M059J (cell line): ENCODE measurements around the gene AUNIP. TPM values are rescaled to one million over a fixed set of nuclear protein-coding genes. Genes with fewer than 3 reads are reported as not detected.
A peak's percentile ranks its signal among the peaks of the same experiment; 100 is the strongest.
"Not testable (repeated sequence)": the region's sequence is repeated elsewhere in the genome, so short reads cannot be mapped to it uniquely, and the experiment has no call there.

Source experiments
- DNase-seq: peaks from one replicate; pipeline ENCODE4 v3.0.0-alpha.2; 2012; ENCODE audit warnings: low read depth
- total RNA-seq: library from RNA; depleted of rRNA; stranded (reverse); fragments of >200 nt; shearing (Covaris generic); gene quantifications from 2 replicates; pipeline ENCODE4 v1.2.3, GENCODE V29; 2014

AUNIP gene
- total RNA-seq, 1 experiment from 2014 or later = 9.1 TPM

GRCh38 chr1:25864434-25864833 lies 5.2 kb upstream of the AUNIP start:
- no peak for DNase-seq

- DNase-seq = no peak
These were observed 4.4 kb upstream of the AUNIP start for GRCh38 chr1:25863486-25864262.

- DNase-seq = no peak
These were observed 3.7 kb upstream of the AUNIP start for GRCh38 chr1:25862785-25863485.

DNA sequence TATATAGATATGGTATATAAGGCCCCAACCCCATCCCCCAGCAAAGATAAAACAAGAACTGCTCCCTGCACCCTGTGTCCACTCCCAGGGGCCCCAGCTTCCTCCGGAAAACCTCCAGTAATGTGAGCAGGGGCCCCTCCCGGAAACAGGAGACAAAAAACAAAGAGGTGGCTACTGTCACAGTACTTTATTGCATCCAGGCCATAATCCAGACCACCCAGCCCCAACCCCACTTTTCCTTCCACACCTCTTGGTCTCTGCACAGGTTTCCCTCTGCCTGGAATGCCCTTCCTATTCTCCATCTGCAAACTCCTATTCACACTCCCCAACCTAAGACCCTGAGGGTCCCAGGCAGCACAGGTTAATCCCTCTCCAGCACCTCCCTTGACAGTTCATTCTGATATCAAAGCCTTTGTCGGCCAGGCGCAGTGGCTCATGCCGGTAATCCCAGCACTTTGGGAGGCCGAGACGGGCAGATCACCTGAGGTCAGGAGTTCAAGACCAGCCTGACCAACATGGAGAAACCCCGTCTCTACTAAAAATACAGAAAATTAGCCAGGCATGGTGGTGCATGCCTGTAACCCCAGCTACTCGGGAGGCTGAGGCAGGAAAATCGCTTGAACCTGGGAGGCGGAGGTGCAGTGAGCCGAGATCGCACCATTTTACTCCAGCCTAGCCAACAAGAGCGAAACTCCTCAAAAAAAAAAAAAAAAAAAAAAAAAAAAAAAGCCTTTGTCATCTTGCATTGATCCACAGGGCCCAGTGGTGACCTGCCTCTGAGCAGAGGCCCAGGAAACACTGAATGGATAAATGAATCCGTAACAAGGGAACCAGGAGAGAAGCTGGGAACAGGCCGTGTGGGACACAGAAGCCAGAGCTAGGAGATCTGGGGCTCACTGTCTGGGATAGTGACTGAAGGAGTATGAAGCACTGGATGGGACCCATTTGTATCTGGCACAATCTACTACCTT lies 2.3 kb upstream of the AUNIP start:
- DNase-seq = no peak

DNA sequence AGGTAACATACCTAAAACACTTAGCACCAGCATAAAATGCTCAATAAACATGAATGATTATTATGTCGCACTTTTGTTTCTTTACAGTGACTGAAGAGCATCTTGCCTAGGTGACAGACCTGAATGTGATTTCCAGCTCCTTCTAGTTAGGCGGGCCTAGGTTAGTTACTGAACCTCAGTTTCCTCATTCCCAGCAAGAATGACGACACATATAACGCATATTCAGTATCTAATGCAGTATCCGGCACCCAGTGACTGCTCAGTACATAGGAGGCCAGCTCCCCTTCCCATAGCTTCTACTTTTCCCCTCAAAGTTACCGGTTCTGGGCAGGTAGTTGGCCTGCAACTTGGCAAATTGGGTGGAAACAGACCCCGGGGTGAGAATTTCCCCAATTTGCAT lies 763 bp downstream of the AUNIP start:
- DNase-seq = no peak

GRCh38 chr1:25856856-25857255 lies 2.4 kb downstream of the AUNIP start:
- DNase-seq = no peak

- no peak for DNase-seq
These were observed 4.7 kb downstream of the AUNIP start for GRCh38 chr1:25854554-25854953.

- DNase-seq = no peak
These were observed 10.7 kb downstream of the AUNIP start for GRCh38 chr1:25848531-25848930.

- DNase-seq = no peak
These were observed 11.3 kb downstream of the AUNIP start for GRCh38 chr1:25847929-25848328.

- DNase-seq = no peak
These were observed 13.6 kb downstream of the AUNIP start for GRCh38 chr1:25845664-25846063.

DNA sequence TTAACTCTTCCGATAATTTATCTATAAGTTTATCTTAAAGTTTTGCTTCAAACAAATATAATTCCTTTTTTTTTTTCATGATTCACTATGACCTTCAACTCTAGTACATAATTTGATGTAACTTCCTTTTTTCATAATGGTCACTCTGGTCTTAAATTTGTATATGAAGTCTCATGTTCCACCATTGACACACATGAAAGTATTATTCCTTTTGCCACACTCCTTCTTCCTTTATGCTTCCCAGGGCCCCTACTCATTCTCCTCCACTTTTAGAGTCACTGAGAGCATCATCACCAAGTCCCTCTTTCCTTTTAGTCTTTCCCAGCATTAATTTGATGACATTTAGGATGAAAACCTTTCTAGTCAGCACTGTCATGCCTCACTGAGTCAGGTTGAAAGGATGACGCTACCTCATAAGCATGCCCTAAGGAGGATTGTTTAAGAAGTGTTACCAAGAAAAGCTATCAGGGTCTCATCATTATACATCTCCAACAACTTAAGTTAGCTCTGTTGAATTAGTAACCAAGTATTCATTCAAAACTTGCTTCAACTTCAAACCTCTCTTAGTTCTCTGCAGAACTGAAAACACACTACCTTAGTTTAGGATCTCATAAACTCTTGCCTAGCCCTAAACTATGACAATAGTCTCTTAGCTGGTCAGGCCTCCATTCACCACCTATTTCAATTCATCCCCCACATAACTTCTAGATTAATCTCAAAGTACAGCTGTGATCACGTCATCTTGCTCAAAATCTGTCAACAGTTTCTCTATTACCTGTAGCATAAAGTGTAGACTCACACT lies 14.5 kb downstream of the AUNIP start:
- no peak for DNase-seq

GRCh38 chr1:25843483-25843882 lies 15.8 kb downstream of the AUNIP start:
- DNase-seq = no peak

- not testable (repeated sequence) for DNase-seq
These were observed 19.4 kb downstream of the AUNIP start for GRCh38 chr1:25839808-25840207.

DNA sequence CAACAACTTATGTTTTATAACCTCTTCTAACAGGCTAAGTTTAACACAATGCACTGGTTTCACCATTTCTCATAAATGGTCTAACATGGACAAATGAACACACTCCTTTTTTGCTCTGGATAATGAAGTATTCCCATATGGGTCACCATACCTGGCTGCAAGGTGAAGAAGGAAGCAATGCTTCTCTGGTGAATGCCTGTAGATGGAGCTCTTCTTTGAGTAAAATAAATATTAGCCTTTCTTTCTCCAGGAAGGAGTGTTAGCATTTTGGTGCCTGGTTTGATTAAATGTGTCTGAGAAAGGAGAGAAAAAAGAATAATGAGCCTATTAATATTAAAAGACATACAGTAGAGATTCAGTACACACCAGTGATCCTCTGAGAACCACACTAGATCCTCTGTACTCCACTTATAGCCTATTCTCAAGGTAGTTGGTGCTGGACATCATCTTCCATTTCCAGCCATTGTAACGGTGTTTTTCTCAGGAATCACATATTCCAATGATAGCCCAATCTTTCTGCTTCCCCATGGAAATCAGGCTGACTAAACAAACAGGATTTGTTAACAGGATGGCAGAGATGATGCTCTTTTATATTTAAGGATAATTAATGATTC lies 21.9 kb downstream of the AUNIP start:
- peak; percentile 29 for DNase-seq

DNA sequence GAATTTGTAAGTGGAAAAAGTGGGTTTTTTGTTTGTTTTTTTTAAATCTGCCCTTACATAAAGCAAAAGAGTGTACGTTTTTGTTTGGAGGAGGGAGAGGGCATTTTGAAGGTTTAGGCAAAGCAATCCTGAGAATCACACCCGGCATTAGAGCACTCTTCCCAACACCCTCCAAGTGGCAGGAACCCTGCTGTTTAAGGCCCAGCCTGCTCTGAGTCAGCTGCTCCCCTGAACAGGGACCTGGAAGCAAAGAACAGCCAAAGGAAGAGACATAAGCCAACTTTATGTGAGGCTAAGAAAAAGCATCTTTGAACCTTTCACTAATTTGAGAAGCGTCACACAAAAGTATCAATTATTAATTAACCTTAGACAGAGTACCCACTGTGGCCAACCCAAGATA lies 22.6 kb downstream of the AUNIP start:
- no peak for DNase-seq

GRCh38 chr1:25834894-25835293 lies 24.4 kb downstream of the AUNIP start:
- no peak for DNase-seq

DNA sequence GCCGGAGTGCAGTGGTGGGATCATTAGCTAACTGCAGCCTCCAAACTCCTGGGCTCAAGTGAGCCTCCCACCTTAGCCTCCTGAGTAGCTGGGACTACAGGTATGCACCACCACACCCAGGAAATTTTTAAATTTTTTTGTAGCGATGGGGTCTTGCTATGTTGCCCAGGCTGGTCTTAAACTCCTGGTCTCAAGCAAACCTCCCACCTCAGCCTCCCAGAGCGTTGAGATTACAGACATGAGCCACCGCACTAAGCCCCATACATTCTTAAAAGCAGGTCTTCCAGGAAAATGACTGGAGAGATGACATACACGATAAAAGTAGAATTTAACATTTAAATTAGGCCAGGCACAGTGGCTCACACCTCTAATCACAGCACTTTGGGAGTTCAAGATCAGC lies 26.1 kb downstream of the AUNIP start:
- DNase-seq = no peak

- DNase-seq = peak; percentile 35
These were observed 26.8 kb downstream of the AUNIP start for GRCh38 chr1:25832336-25833037.

DNA sequence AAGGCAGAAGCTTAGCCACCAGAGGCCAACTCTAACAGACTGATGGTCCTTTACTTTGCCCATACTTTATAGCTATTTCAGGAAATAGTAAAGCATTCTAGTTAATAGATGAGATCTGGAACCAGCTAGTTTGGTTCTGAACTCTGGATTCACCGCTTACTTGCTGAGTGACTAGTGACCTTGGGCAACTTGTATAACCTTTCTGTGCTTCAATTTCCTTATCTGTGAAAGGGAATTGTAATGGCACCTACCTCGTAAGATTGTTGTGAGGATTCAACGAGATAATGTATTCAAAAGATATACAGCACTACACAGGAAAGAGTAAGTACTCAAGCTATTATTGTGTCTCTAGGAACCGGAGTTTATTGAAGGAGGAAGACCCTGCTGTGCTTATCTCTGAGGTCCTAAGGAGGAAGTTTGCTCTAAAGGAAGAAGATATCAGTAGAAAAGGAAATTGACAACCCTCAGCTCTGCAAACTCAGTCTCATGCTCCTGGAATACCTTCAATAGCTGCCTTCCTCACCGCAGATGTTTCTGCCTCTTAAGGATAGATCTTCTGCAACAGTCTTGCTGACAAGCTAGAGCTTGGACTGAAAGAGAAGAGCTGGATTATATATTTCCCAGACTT lies 27.6 kb downstream of the AUNIP start:
- no peak for DNase-seq

DNA sequence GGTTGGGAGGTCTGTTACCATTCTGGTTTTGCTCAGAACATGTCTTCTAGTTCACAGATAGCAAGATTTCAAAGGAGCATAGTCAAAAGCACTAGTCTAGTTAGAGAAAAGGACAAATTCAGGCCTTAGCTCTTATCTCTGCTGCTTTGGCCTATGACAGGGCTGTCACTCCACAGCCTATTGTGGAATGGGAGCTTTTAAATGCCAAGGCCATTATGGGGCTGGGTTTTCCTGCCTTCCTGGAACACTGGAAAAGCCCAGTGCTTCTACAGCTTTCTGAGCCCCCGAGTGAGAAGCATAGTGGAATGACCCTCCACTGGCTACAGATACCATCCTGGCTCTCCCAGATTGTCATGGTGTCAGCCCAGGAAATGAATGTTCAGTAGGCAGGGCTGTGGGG lies 30.2 kb downstream of the AUNIP start:
- no peak for DNase-seq
